Naive thymus-derived CD4-positive, alpha-beta T cell (primary cell): ENCODE data around the gene RAB25. TPM values are rescaled to one million over a fixed set of nuclear protein-coding genes. Genes with fewer than 3 reads are reported as not detected.
"Not testable (repeated sequence)": the region's sequence is repeated elsewhere in the genome, so short reads cannot be mapped to it uniquely, and the experiment has no call there.

Experiments
- ATAC-seq: fragments of 150-1000 bp; cut with Tn5 transposase; 2 replicates; pipeline ENCODE4 v1.10.0; 2021; ENCODE audit warnings: mild to moderate bottlenecking, moderate library complexity
- CTCF ChIA-PET: fragments of 350-600 bp; sonication (Branson Sonifier 250); formaldehyde crosslinking; loops from one replicate; lab custom pipeline; 2021; ENCODE audit warnings: antibody characterized with exemption; lab: Charles Lee
- POLR2A ChIA-PET: fragments of 350-600 bp; sonication (Branson Sonifier 250); formaldehyde crosslinking; loops from one replicate; lab custom pipeline; 2021; ENCODE audit warnings: antibody characterized with exemption, inconsistent platforms; lab: Charles Lee
- DNase-seq, 9 donors: peaks; one replicate each; pipeline versions ENCODE4 v3.0.0 to v3.0.0-alpha.2; 2020 to 2022; ENCODE audit warnings: mixed read lengths in 1 of 9
- H3K27ac ChIP-seq: one replicate; pipeline ENCODE4 v1.7.0; 2013; ENCODE audit warnings: mild to moderate bottlenecking, low read depth, low read length, moderate library complexity
- H3K27me3 ChIP-seq, 2 donors: one replicate each; pipeline ENCODE4 v1.7.0; 2013; ENCODE audit warnings: low read length in 2 of 2, mild to moderate bottlenecking in 2 of 2, moderate library complexity in 2 of 2; ENCODE audit not compliant: control insufficient read depth in 2 of 2, insufficient read depth in 2 of 2
- H3K36me3 ChIP-seq, 3 experiments: 1 replicate in 2 of 3; 2 replicates in 1 of 3; pipeline ENCODE4 v1.7.0; 2013; ENCODE audit warnings: low read length in 3 of 3, mild to moderate bottlenecking in 3 of 3, moderate library complexity in 1 of 3; ENCODE audit not compliant: insufficient read depth in 3 of 3, control insufficient read depth in 2 of 3
- H3K4me1 ChIP-seq, 2 donors: one replicate each; pipeline ENCODE4 v1.7.0; 2013; ENCODE audit warnings: low read length in 2 of 2, mild to moderate bottlenecking in 2 of 2, moderate library complexity in 1 of 2; ENCODE audit not compliant: control insufficient read depth in 2 of 2, insufficient read depth in 2 of 2
- H3K4me3 ChIP-seq: 2 replicates; pipeline ENCODE4 v1.7.0; 2013; ENCODE audit warnings: mild to moderate bottlenecking, low read length
- H3K9me3 ChIP-seq, 3 experiments: 1 replicate in 2 of 3; 2 replicates in 1 of 3; pipeline ENCODE4 v1.7.0; 2013; ENCODE audit warnings: low read length in 3 of 3; ENCODE audit not compliant: control insufficient read depth in 2 of 3
- H3K27ac Mint-ChIP-seq, 9 donors: one replicate each; pipeline ENCODE4 v1.8.0; 2020 to 2022; ENCODE audit warnings: mixed read lengths in 9 of 9, mild to moderate bottlenecking in 8 of 9, moderate library complexity in 5 of 9, inconsistent platforms in 2 of 9
- H3K27me3 Mint-ChIP-seq, 5 donors: one replicate each; pipeline ENCODE4 v1.8.0; 2021 to 2022; ENCODE audit warnings: mixed read lengths in 5 of 5, mild to moderate bottlenecking in 1 of 5
- H3K36me3 Mint-ChIP-seq, 5 donors: one replicate each; pipeline ENCODE4 v1.8.0; 2020 to 2022; ENCODE audit warnings: mixed read lengths in 5 of 5, mild to moderate bottlenecking in 3 of 5, inconsistent platforms in 1 of 5
- H3K4me1 Mint-ChIP-seq, 7 donors: one replicate each; pipeline ENCODE4 v1.8.0; 2020 to 2022; ENCODE audit warnings: mixed read lengths in 7 of 7, mild to moderate bottlenecking in 3 of 7, inconsistent platforms in 1 of 7
- H3K4me3 Mint-ChIP-seq, 10 donors: one replicate each; pipeline ENCODE4 v1.8.0; 2020 to 2022; ENCODE audit warnings: mild to moderate bottlenecking in 10 of 10, mixed read lengths in 10 of 10, moderate library complexity in 6 of 10, inconsistent platforms in 2 of 10
- H3K9me3 Mint-ChIP-seq, 11 donors: one replicate each; pipeline ENCODE4 v1.8.0; 2020 to 2022; ENCODE audit warnings: mixed read lengths in 11 of 11, mild to moderate bottlenecking in 4 of 11, inconsistent platforms in 1 of 11, moderate library complexity in 1 of 11
- intact Hi-C, 2 donors: fragments of 100-400 bp; cut with micrococcal nuclease; formaldehyde crosslinking; loops; one replicate each; pipeline ENCODE4 v1.15.1; 2023
- polyA plus RNA-seq, 2 donors: library from polyadenylated mRNA; unstranded; fragments of 300-500 nt; fragmentation: Illumina TruSeq; gene quantifications; one replicate each; pipeline ENCODE4 v1.2.3, GENCODE V29; 2021
- total RNA-seq, 6 experiments: library from RNA in 5 of 6; stranded (reverse) in 5 of 6; gene quantifications; 1 replicate in 5 of 6; 2 replicates in 1 of 6; pipeline ENCODE4 v1.2.3 and lab custom pipeline; 2021 to 2026

RAB25 gene
- total and polyA plus RNA-seq, 7 experiments from 2014 or later, result 1.1 to 2.7 (median 1.8) TPM; not detected in 1

DNA sequence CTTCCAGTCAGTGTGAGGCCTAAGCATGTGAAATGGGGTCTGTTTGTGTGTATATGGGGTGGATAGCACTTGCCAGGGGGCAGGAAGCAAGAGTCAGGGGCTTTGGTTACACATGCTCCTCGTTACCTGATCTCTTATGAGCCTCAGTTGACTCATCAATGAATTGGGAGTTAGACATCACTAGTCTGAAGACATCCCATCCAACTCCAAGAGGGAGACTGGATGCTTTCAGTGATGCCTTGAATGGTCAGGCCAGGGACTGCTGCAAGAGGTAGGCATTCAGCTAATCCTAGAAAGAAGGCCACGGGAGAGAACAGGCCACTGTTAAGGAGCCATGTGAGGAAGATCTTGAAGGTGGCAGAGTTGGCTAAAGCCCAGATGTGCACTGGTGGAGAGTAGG, 6.3 kb downstream of the RAB25 start:
- no peak overlapping the region for H3K4me3 ChIP-seq
- no peaks in the 10 kb centered on the region for H3K9me3 ChIP-seq
- no peaks in the 10 kb centered on the region for H3K4me1 ChIP-seq
- ChIA-PET POLR2A (no interaction called here), CTCF (no interaction called here)
- Mint-ChIP-seq H3K27ac (no peak overlapping the region), H3K9me3 (no peaks in the 10 kb centered on the region), H3K36me3 (no peaks in the 10 kb centered on the region), H3K27me3 (peaks cover 0 to 12% (median 0%) of the 10 kb centered on the region in 5 donors), H3K4me3 (no peak overlapping the region), H3K4me1 (peaks cover 0 to 16% (median 5%) of the 10 kb centered on the region in 7 donors)
- no peak overlapping the region for H3K27ac ChIP-seq
- H3K27me3 ChIP-seq, result no peaks in the 10 kb centered on the region
- DNase-seq, result no peak
- intact Hi-C loops, result loop anchor here (2.0 to 5.0 kb wide), 2 partner anchors 60 to 132 kb away; partner anchors contain the start of gene KHDC4 (in 1 of the 2)
- ATAC-seq, result no peak
- H3K36me3 ChIP-seq, result no peaks in the 10 kb centered on the region

DNA sequence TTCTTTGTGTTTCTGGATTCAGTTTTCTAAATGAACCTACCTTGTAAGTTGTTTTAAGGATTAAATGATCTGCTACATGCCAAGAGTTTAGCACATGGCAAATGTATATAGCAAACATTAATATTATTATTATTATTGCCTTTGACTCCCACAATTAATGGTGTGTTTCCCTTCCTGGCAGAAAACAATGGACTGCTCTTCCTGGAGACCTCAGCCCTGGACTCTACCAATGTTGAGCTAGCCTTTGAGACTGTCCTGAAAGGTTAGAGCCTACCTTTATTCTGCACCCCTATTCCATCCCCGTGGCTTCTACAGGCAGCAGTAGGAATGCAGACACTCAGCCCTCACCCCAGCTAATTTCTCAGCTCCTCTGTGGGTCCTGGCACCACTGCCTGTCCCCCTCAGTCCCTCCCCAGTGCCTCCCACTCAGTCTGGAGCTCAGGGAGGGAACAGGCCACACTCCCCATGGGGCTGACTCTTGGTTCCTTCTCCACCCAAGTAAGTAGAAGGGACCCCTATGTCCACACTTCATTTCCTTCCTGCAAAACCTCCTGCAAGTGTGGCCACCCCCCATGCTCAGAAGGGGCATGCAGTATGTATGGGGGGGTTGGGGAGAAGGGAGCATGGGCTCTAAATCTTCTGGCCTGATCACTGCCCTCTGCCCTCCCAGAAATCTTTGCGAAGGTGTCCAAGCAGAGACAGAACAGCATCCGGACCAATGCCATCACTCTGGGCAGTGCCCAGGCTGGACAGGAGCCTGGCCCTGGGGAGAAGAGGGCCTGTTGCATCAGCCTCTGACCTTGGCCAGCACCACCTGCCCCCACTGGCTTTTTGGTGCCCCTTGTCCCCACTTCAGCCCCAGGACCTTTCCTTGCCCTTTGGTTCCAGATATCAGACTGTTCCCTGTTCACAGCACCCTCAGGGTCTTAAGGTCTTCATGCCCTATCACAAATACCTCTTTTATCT, 8.8 kb downstream of the RAB25 start:
- Histone ChIP-seq H3K4me3 (no peak overlapping the region), H3K4me1 (no peaks in the 10 kb centered on the region), H3K36me3 (no peaks in the 10 kb centered on the region), H3K9me3 (no peaks in the 10 kb centered on the region), H3K27me3 (no peaks in the 10 kb centered on the region), H3K27ac (no peak overlapping the region)
- H3K4me3 Mint-ChIP-seq, result no peak overlapping the region
- peaks cover 0 to 16% (median 5%) of the 10 kb centered on the region in 7 donors for H3K4me1 Mint-ChIP-seq
- CTCF ChIA-PET, result interaction anchor here (0.7 kb wide), 1 partner anchor 64 kb away, joined by 3 read pairs; no protein-coding TSS in a partner anchor
- no peaks in the 10 kb centered on the region for H3K36me3 Mint-ChIP-seq
- H3K9me3 Mint-ChIP-seq, result no peaks in the 10 kb centered on the region
- no peak overlapping the region for H3K27ac Mint-ChIP-seq
- no peak for DNase-seq
- POLR2A ChIA-PET, result no interaction called here
- ATAC-seq, result no peak
- H3K27me3 Mint-ChIP-seq, result peaks cover 0 to 20% (median 0%) of the 10 kb centered on the region in 5 donors
- intact Hi-C loops, result loop anchor here in 1 of 2 donors (5.0 kb wide), 1 partner anchor 62 kb away; no protein-coding TSS in a partner anchor

DNA sequence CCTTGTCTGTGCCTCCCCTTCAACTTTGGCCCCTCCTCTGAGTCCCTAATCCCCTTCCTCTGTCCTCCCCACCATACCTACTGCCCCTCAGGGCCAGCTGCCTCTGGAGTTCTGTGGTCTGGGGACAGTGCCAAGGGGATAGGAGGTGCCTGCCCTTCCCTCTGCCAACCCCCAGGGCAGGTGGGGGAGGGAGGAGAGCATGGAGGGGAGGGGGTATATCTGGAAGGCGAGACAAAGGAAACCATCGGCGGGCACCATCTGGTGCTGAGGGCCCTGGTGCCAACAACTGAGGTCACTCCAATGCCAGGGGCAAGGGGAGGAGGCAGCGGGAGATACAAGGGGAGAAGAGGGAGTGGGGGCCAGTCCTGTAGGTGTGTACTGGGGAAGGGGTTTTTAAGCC, 9.6 kb downstream of the RAB25 start:
- Mint-ChIP-seq H3K36me3 (no peaks in the 10 kb centered on the region), H3K27ac (no peak overlapping the region), H3K4me1 (peaks cover 0 to 10% (median 5%) of the 10 kb centered on the region in 7 donors), H3K9me3 (no peaks in the 10 kb centered on the region), H3K27me3 (peaks cover 0 to 26% (median 0%) of the 10 kb centered on the region in 5 donors), H3K4me3 (no peak overlapping the region)
- ATAC-seq (no peak), DNase-seq (no peak)
- H3K27ac ChIP-seq, result no peak overlapping the region
- intact Hi-C loops, result no loop called here
- no peaks in the 10 kb centered on the region for H3K27me3 ChIP-seq
- H3K4me1 ChIP-seq, result no peaks in the 10 kb centered on the region
- H3K4me3 ChIP-seq, result no peak overlapping the region
- no peaks in the 10 kb centered on the region for H3K9me3 ChIP-seq
- POLR2A ChIA-PET, result no interaction called here
- H3K36me3 ChIP-seq, result no peaks in the 10 kb centered on the region
- CTCF ChIA-PET, result interaction anchor here (0.7 kb wide), 1 partner anchor 63 kb away, joined by 3 read pairs; no protein-coding TSS in a partner anchor

DNA sequence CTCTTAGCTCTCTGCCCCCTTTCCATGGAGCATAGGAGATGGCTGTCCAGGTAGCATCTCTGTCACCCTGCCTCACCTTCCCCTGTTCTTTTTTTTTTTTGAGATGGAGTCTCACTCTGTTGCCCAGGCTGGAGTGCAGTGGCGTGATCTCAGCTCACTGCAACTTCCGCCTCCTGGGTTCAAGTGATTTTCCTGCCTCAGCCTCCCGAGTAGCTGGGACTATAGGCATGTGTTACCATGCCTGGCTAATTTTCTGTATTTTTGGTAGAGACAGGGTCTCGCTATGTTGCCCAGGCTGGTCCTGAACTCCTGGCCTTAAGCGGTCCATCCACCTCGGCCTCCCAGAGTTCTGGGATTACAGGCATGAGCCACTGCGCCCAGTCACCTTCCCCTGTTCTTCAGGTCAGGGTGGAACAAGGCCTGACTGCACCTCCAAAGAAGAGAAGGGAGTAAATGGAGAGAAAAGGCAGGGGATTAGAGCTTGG, 10.4 kb downstream of the RAB25 start:
- ATAC-seq, H3K9me3 ChIP-seq, H3K27me3 ChIP-seq, H3K4me3 Mint-ChIP-seq, H3K27ac ChIP-seq, H3K9me3 Mint-ChIP-seq, H3K36me3 Mint-ChIP-seq, H3K36me3 ChIP-seq, DNase-seq, POLR2A ChIA-PET, intact Hi-C loops, H3K27ac Mint-ChIP-seq, CTCF ChIA-PET, H3K4me1 ChIP-seq, H3K4me3 ChIP-seq: not testable (repeated sequence)
- peaks cover 0 to 27% (median 0%) of the 10 kb centered on the region in 5 donors for H3K27me3 Mint-ChIP-seq
- H3K4me1 Mint-ChIP-seq, result peaks cover 0 to 10% (median 3%) of the 10 kb centered on the region in 7 donors

DNA sequence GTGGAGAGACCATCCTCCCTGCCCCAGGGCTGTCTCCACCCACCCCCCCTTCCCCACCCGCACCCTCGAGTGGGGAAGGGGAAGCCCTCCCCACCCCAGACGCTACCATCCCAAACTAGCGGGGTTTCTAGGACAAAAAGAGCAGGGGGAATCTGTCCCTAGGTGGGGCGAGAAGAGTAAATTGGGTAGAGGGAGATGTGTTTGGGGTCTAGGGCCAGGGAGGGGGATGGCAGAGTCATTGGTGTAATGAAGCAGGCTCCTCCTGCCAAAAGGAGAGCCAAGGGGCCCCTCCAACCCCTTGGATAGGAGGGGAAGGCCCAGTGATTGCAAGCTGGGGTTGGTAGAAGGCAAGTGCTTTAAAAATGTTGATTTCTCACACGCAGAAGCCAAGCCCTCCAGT, 11.3 kb downstream of the RAB25 start:
- no peak overlapping the region for H3K4me3 ChIP-seq
- H3K27me3 Mint-ChIP-seq, result peaks cover 0 to 27% (median 0%) of the 10 kb centered on the region in 5 donors
- H3K4me1 Mint-ChIP-seq, result peaks cover 0 to 7% (median 0%) of the 10 kb centered on the region in 7 donors
- no peak overlapping the region for H3K4me3 Mint-ChIP-seq
- ChIA-PET CTCF (no interaction called here), POLR2A (no interaction called here)
- no peaks in the 10 kb centered on the region for H3K27me3 ChIP-seq
- H3K36me3 Mint-ChIP-seq, result no peaks in the 10 kb centered on the region
- no peaks in the 10 kb centered on the region for H3K4me1 ChIP-seq
- H3K36me3 ChIP-seq, result no peaks in the 10 kb centered on the region
- ATAC-seq (no peak), DNase-seq (no peak)
- H3K9me3 ChIP-seq, result no peaks in the 10 kb centered on the region
- intact Hi-C loops, result no loop called here
- no peak overlapping the region for H3K27ac ChIP-seq
- no peak overlapping the region for H3K27ac Mint-ChIP-seq
- no peaks in the 10 kb centered on the region for H3K9me3 Mint-ChIP-seq

DNA sequence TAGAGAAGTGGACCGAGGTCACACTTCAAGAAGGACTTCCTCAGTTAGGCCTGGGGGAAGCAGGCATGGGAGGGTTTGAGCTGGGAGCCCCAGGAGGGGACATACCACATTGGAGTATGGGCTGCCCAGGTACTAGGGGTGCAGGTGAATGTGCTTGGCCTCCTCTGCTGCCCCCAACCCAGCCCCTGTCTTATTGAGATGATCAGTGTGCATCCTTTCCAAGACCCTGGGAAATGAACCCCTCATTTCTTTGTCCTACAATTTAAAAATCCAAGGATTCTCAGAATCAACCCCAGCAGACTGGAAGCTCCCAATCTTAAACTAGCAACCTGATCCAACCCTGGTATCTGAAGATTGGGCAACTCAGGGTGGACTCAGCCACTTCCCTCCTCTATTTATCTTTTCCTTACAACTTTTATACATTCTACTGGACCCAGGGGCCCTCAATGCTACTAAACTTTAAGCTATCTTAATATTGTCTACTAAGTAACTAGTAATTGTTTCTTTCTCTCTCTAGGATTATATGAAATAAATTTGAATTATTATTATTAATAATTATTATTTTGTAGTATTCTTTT, 12.2 kb downstream of the RAB25 start:
- ChIA-PET CTCF (no interaction called here), POLR2A (no interaction called here)
- Histone ChIP-seq H3K4me1 (no peaks in the 10 kb centered on the region), H3K4me3 (no peak overlapping the region), H3K9me3 (no peaks in the 10 kb centered on the region), H3K27ac (no peak overlapping the region), H3K36me3 (no peaks in the 10 kb centered on the region), H3K27me3 (no peaks in the 10 kb centered on the region)
- no peak for ATAC-seq
- H3K36me3 Mint-ChIP-seq, result no peaks in the 10 kb centered on the region
- intact Hi-C loops, result no loop called here
- H3K9me3 Mint-ChIP-seq, result peaks cover 0 to 2% (median 0%) of the 10 kb centered on the region in 11 donors
- H3K27me3 Mint-ChIP-seq, result peaks cover 0 to 31% (median 5%) of the 10 kb centered on the region in 5 donors
- no peak for DNase-seq
- peaks cover 0 to 10% (median 0%) of the 10 kb centered on the region in 7 donors for H3K4me1 Mint-ChIP-seq
- H3K4me3 Mint-ChIP-seq, result no peak overlapping the region
- no peak overlapping the region for H3K27ac Mint-ChIP-seq
